A549 (cell line): ENCODE data around the gene RNF144A.

Experiments used
- BCL3 ChIP-seq: fragments of >200 bp; sonication (Bioruptor Twin); formaldehyde crosslinking; IDR thresholded peaks from 3 replicates; pipeline ENCODE4 v1.6.1; 2016
- BHLHE40 ChIP-seq: IDR thresholded peaks from 2 replicates; pipeline ENCODE4 v1.6.1; 2012; ENCODE audit warnings: low read depth, low read length, inconsistent platforms
- CEBPB ChIP-seq, 2 experiments: fragments of >200 bp in 1 of 2; sonication (Bioruptor Twin) in 1 of 2; formaldehyde crosslinking in 1 of 2; IDR thresholded peaks; 2 replicates each; pipeline ENCODE4 v1.6.1; 2012 to 2016
- EP300 ChIP-seq, 2 experiments: fragments of >200 bp; sonication (Bioruptor Twin); formaldehyde crosslinking; IDR thresholded peaks; 2 replicates in 1 of 2; 3 replicates in 1 of 2; pipeline ENCODE4 v1.6.1; 2016 to 2017
- GATA3 ChIP-seq: IDR thresholded peaks from 2 replicates; pipeline ENCODE4 v1.6.1; 2012; ENCODE audit warnings: borderline replicate concordance
- JUN ChIP-seq, 2 experiments: fragments of >200 bp; sonication (Bioruptor Twin); formaldehyde crosslinking; IDR thresholded peaks; 2 replicates in 1 of 2; 3 replicates in 1 of 2; pipeline ENCODE4 v1.6.1; 2016 to 2017
- JUNB ChIP-seq: fragments of >200 bp; sonication (Bioruptor Twin); formaldehyde crosslinking; IDR thresholded peaks from 2 replicates; pipeline ENCODE4 v1.6.1; 2016
- KDM5A ChIP-seq: fragments of 200-600 bp; sonication (generic); IDR thresholded peaks from 2 replicates; pipeline ENCODE4 v1.6.1; 2016; ENCODE audit warnings: antibody characterized with exemption, mild to moderate bottlenecking
- MYC ChIP-seq: IDR thresholded peaks from 2 replicates; pipeline ENCODE4 v1.6.1; 2012; ENCODE audit warnings: mild to moderate bottlenecking, inconsistent platforms, low read length, improper control_type of control experiment, borderline replicate concordance
- RCOR1 ChIP-seq: fragments of 150-350 bp; IDR thresholded peaks from 2 replicates; pipeline ENCODE4 v1.6.1; 2014; ENCODE audit warnings: antibody characterized with exemption, low read length, low read depth
- TFCP2L1 ChIP-seq: fragments of 250-450 bp; sonication (Bioruptor Pico); IDR thresholded peaks from 2 replicates; pipeline ENCODE4 v1.5.0; 2021; ENCODE audit warnings: mild to moderate bottlenecking
- TF ChIP-seq, protein P1 (sequence below): fragments of >200 bp; sonication (Bioruptor Twin); formaldehyde crosslinking; IDR thresholded peaks from 3 replicates; pipeline ENCODE4 v1.5.1; 2016
- TF ChIP-seq, protein P2 (sequence below): IDR thresholded peaks from 2 replicates; pipeline ENCODE4 v1.6.1; 2012
- TF ChIP-seq, protein P3 (sequence below): fragments of 450-650 bp; IDR thresholded peaks from 2 replicates; pipeline ENCODE4 v1.6.1; 2014; ENCODE audit warnings: antibody characterized with exemption

DNA sequence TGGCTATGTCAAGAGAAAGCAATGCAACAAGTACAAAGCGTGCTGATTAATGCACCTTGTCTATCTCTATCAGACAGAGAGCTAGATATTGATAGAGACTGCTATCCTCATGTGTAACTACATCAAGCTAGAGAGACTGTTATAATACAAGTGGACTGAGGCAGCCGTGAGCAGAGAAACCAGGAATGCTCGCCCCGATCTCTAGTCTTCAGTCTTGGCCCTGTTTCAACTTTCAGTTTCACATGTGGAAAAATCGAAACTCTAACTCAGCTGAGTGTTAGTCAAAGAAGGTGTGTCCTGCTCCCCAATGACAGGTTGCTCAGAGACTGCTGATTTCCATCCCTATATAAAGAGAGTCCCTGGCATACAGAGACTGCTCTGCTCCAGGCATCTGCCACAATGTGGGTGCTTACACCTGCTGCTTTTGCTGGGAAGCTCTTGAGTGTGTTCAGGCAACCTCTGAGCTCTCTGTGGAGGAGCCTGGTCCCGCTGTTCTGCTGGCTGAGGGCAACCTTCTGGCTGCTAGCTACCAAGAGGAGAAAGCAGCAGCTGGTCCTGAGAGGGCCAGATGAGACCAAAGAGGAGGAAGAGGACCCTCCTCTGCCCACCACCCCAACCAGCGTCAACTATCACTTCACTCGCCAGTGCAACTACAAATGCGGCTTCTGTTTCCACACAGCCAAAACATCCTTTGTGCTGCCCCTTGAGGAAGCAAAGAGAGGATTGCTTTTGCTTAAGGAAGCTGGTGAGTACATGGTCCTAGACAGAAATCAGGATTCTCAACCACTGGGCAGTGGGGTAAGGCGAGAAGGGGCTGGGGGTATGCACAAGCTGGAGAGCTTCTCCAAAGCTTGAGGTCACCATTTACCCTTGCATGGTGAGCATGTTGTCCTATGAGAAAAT lies 39.6 kb upstream of the RNF144A start, which contains the start of gene RSAD2:
- no peak for TF ChIP-seq EP300 (IDR thresholded peaks at IDR 0.05)
- no peak for TF ChIP-seq GATA3
- TF ChIP-seq, protein P1, sequence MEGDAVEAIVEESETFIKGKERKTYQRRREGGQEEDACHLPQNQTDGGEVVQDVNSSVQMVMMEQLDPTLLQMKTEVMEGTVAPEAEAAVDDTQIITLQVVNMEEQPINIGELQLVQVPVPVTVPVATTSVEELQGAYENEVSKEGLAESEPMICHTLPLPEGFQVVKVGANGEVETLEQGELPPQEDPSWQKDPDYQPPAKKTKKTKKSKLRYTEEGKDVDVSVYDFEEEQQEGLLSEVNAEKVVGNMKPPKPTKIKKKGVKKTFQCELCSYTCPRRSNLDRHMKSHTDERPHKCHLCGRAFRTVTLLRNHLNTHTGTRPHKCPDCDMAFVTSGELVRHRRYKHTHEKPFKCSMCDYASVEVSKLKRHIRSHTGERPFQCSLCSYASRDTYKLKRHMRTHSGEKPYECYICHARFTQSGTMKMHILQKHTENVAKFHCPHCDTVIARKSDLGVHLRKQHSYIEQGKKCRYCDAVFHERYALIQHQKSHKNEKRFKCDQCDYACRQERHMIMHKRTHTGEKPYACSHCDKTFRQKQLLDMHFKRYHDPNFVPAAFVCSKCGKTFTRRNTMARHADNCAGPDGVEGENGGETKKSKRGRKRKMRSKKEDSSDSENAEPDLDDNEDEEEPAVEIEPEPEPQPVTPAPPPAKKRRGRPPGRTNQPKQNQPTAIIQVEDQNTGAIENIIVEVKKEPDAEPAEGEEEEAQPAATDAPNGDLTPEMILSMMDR = no peak
- no peak for TF ChIP-seq JUN (IDR thresholded peaks at IDR 0.05)
- TF ChIP-seq, protein P2, sequence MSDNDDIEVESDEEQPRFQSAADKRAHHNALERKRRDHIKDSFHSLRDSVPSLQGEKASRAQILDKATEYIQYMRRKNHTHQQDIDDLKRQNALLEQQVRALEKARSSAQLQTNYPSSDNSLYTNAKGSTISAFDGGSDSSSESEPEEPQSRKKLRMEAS = no peak
- TF ChIP-seq RCOR1 = no peak
- no peak for TF ChIP-seq JUNB
- TF ChIP-seq CEBPB (IDR thresholded peaks at IDR 0.05) = no peak
- TF ChIP-seq, protein P3, sequence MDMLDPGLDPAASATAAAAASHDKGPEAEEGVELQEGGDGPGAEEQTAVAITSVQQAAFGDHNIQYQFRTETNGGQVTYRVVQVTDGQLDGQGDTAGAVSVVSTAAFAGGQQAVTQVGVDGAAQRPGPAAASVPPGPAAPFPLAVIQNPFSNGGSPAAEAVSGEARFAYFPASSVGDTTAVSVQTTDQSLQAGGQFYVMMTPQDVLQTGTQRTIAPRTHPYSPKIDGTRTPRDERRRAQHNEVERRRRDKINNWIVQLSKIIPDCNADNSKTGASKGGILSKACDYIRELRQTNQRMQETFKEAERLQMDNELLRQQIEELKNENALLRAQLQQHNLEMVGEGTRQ = no peak
- TF ChIP-seq BCL3 = no peak
- no peak for TF ChIP-seq KDM5A
- no peak for TF ChIP-seq MYC
- no peak for TF ChIP-seq TFCP2L1 (CRISPR knock-in tag)
- no peak for TF ChIP-seq BHLHE40
